GM12873 (cell line): Measurements from ENCODE around the gene HOXA11.

Experiments used
- CTCF ChIP-seq: IDR thresholded peaks from 2 replicates; pipeline ENCODE4 v1.5.1; 2012; ENCODE audit warnings: low read depth, mild to moderate bottlenecking, moderate library complexity, low read length, control low read depth; ENCODE audit not compliant: insufficient read depth; ENCODE audit errors: missing control alignments

The HOXA11 gene

GRCh38 chr7:27165089-27165995 lies 19.7 kb downstream of the HOXA11 start, which contains the start of gene HOXA9:
Gene HOXA9 (minus strand): TSS chr7:27165537. CDS start chr7:27165457, 80 bp downstream.
- TF ChIP-seq CTCF, result no peak

GRCh38 chr7:27164367-27165088 lies 20.5 kb downstream of the HOXA11 start:
- no peak for TF ChIP-seq CTCF

GRCh38 chr7:27164045-27164366 lies 21.0 kb downstream of the HOXA11 start:
- TF ChIP-seq CTCF, result no peak

GRCh38 chr7:27163288-27164044 lies 21.6 kb downstream of the HOXA11 start:
- TF ChIP-seq CTCF, result no peak

- no peak for TF ChIP-seq CTCF
These were observed 22.3 kb downstream of the HOXA11 start for GRCh38 chr7:27162561-27163287.

GRCh38 chr7:27161721-27162560 lies 23.1 kb downstream of the HOXA11 start:
- TF ChIP-seq CTCF, result no peak
